ENCODE data around the gene EXO1.
"Not testable (repeated sequence)": the region's sequence is repeated elsewhere in the genome, so short reads cannot be mapped to it uniquely, and the experiment has no call there.

Gene EXO1

DNA sequence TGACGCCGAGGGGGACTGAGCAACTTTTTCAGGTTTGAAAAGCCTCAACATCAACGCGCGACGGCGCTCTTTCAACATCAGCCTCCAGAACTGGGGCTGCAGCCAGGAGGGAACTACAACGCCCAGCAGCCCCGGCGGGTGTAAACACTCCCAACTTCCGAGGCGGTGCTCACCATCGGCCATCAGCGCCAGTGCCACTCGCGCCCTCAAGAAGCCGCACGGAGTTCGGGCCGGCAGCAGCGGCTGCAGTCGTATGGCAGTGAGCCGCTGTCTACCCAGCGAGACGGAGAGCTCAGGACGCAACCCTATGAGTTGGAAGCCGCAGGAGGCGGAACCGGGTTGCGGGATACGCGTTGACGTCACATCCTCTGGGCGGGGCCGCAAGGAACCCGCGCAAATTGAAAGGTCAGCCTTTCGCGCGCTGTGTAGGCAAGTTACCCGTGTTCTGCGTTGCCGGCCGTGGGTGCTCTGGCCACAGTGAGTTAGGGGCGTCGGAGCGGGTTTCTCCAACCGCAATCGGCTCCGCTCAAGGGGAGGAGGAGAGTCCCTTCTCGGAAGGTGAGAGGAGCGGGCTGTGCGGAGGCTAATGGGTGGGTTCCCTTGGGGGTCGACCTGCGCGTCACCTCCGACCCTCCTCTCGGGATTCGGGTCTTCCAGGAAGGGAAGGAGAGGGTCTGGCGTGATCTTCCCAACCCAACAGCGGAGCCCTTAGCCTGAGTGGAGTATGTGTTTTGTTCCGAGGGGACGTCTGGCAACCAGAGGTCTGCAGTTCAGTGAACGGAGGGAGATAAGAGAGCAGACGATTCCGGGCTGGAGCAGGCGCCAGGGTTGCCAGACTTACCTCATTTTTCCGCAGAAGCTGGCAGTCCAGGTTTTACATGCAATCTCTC, at the start of gene EXO1:
Gene EXO1, plus strand, starts transcription at position 409 of the 890 bp plus-strand sequence. CDS start 2,222 bp downstream, outside the sequence.
- peak; percentile 96 for ATAC-seq
- H3K9me3 Mint-ChIP-seq = no peaks in the 10 kb centered on the region

DNA sequence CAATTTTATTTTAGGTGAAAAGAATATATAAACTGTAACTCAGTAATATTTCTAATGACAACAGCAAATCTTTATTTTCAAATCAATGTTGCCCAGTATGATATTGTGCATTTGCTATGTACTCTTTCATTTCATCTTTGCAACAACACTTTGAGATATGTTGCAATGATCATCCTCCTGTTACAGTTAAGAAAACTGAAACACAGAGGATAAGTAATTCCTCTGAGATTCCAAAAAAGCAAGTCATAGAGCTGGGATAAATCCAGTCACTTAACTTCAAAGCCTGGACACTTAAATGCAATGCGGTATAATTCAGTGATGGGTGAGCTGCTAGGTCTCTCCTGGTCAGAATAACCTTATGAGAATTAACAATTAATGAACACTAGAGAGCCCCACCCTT, 48.6 kb upstream of the EXO1 start:
- ATAC-seq (no peak), DNase-seq (no peak)
- Mint-ChIP-seq H3K9me3 (no peaks in the 10 kb centered on the region), H3K27me3 (no peaks in the 10 kb centered on the region), H3K36me3 (ENCODE audit: low read depth) (no peaks in the 10 kb centered on the region), H3K4me1 (no peaks in the 10 kb centered on the region), H3K27ac (no peak overlapping the region), H3K4me3 (no peak overlapping the region)

More for the DNA sequence above, at the start of gene EXO1:
- DNase-seq = peak; percentile 91
- peak within 1 kb of the TSS; percentile 97 for H3K4me3 Mint-ChIP-seq
- no peaks in the 10 kb centered on the region for H3K27me3 Mint-ChIP-seq
- peak within 1 kb of the TSS; percentile 94 for H3K27ac Mint-ChIP-seq
- peaks cover 28% of the 10 kb centered on the region for H3K4me1 Mint-ChIP-seq
- H3K36me3 Mint-ChIP-seq (ENCODE audit: low read depth) = peaks cover 36% of the 10 kb centered on the region

DNA sequence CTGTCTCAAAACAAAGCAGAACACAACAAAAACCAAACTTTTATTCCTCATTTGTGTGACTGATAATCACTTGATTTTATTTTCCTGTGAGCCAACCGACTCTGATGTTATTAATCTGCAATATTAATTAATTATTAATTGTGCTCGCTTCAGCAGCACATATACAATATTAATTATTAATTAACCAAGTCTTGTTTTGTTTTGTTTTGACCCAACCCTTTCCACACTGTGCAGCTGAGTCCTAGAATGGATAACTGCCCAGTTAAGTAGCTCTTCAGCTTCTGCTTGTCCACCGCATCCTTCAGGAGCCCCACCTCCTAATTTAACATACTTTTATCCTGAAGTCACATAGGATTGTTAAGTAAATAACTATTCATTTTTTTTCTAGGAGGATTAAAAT, 47.4 kb upstream of the EXO1 start:
- Mint-ChIP-seq H3K27ac (no peak overlapping the region), H3K36me3 (ENCODE audit: low read depth) (no peaks in the 10 kb centered on the region), H3K4me3 (no peak overlapping the region), H3K4me1 (no peaks in the 10 kb centered on the region), H3K27me3 (no peaks in the 10 kb centered on the region), H3K9me3 (no peaks in the 10 kb centered on the region)
- ATAC-seq (no peak), DNase-seq (no peak)

DNA sequence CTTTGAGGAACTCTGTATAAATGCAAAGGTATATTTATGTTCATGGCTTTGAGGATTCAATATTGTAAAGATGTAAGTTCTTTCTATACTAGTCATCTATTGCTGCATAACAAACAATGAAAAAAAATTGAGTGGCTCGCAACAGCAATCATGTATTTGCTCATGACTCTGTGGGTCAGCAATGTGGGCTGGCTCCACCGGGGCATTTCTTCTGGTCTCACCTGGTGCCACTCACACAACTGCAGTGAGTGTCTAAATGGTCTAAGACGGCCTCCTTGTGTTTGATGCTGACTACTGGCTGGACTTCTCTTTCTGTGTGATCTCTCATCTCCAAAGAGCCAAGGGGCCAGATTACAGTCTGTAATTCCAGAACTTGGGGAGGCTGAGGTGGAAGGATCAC, 45.1 kb upstream of the EXO1 start:
- DNase-seq = no peak
- Mint-ChIP-seq H3K27ac (no peak overlapping the region), H3K4me3 (no peak overlapping the region), H3K4me1 (no peaks in the 10 kb centered on the region), H3K9me3 (no peaks in the 10 kb centered on the region), H3K27me3 (peaks cover 2% of the 10 kb centered on the region), H3K36me3 (ENCODE audit: low read depth) (no peaks in the 10 kb centered on the region)
- no peak for ATAC-seq

DNA sequence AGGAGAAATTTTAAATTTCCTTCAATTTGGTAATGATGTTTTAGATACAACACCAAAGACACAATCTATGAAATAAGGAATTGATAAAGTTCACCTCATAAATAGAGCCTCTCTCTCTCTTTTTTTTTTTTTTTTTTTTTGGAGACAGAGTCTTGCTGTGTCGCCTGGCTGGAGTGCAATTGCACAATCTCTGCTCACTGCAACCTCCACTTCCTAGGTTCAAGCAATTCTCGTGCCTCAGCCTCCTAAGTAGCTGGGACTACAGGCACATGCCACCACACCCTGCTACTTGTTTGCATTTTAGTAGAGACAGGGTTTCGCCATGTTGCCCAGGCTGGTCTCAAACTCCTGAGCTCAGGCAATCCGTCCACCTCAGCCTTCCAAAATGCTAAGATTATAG, 43.3 kb upstream of the EXO1 start:
- not testable (repeated sequence) for H3K4me3 Mint-ChIP-seq; H3K27me3 Mint-ChIP-seq; H3K36me3 Mint-ChIP-seq (ENCODE audit: low read depth); H3K4me1 Mint-ChIP-seq; DNase-seq; H3K9me3 Mint-ChIP-seq; ATAC-seq; H3K27ac Mint-ChIP-seq

DNA sequence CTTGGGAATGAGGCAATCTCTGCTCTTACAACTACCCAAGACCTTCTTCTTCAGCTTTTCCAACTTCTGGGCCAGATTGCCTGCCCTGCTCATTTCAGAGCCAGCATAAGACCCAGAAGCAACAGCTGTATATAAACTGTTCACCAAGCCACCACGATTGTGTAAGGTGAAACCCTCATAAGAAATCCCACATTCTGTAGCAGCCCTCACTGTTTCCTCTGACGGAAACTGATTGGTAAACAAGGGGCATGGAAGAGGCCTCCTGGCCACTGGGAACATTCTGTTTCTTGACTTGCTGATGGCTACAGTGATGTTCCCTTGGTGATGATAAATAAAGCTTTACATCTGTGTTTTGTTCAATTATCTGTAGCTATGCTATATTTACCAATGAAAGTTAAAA, 39.7 kb upstream of the EXO1 start:
- H3K36me3 Mint-ChIP-seq (ENCODE audit: low read depth) = no peaks in the 10 kb centered on the region
- DNase-seq = no peak
- no peak for ATAC-seq

DNA sequence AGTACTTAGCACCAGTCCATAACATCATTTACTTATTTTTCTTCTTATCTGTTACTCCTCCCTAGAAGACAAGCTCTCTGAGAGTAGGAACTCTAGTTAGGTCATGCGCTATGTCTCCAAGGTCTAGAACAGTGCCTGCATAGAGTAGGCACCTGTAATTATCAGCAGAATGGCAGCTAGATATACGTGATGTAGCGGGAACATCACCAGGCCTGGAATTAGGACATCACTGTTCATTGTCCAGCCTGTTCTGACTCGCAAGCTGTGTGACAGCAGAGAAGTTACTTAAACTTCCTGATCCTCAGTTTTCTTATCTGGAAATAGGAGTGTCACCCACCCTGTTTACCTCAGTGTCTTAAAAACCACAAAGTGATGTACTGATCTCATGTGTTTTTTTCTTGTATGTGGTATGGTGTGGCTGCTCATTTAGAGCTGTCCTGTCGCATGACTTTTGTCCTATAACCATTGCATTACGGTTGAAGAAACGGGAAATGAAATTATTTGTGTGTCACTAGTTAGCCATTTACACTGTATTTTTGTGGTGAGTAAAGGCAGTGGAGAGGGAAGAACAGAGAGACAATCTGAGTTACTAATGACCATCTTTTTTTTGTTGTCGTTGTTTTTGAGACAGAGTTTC, 37.1 kb upstream of the EXO1 start:
- Mint-ChIP-seq H3K4me1 (no peaks in the 10 kb centered on the region), H3K9me3 (no peaks in the 10 kb centered on the region), H3K27ac (no peak overlapping the region), H3K27me3 (peaks cover 2% of the 10 kb centered on the region), H3K36me3 (ENCODE audit: low read depth) (no peaks in the 10 kb centered on the region), H3K4me3 (no peak overlapping the region)
- ATAC-seq = no peak
- no peak for DNase-seq

More for the DNA sequence above, 39.7 kb upstream of the EXO1 start:
- no peak overlapping the region for H3K27ac Mint-ChIP-seq
- H3K9me3 Mint-ChIP-seq = no peaks in the 10 kb centered on the region
- no peaks in the 10 kb centered on the region for H3K4me1 Mint-ChIP-seq
- peaks cover 2% of the 10 kb centered on the region for H3K27me3 Mint-ChIP-seq
- no peak overlapping the region for H3K4me3 Mint-ChIP-seq

DNA sequence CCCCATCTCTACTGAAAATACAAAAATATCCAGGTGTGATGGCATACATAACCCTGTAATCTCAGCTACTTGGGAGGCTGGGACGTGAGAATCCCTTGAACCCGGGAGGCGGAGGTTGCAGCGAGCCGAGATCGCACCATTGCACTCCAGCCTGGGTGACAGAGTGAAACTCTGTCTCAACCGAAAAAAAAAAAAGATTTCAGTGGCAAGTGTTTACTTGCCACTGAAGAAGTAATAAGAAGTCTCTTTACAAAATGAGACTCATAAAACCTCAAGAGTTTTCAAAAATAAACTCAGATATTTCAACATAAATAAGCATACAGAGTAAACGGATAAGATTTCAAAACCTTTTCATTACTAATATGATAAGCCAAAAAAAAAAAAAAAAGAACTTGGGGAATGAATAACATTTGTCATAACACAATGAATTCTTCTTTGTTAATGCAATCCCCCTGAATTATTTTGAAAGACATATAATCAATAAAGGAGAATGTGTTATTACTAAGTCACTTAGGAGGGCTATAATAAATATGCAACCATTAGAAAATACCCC, 34.2 kb upstream of the EXO1 start:
- Mint-ChIP-seq H3K27ac (no peak overlapping the region), H3K4me1 (peaks cover 2% of the 10 kb centered on the region), H3K4me3 (no peak overlapping the region), H3K9me3 (no peaks in the 10 kb centered on the region), H3K27me3 (peaks cover 2% of the 10 kb centered on the region), H3K36me3 (ENCODE audit: low read depth) (no peaks in the 10 kb centered on the region)
- ATAC-seq (no peak), DNase-seq (no peak)

DNA sequence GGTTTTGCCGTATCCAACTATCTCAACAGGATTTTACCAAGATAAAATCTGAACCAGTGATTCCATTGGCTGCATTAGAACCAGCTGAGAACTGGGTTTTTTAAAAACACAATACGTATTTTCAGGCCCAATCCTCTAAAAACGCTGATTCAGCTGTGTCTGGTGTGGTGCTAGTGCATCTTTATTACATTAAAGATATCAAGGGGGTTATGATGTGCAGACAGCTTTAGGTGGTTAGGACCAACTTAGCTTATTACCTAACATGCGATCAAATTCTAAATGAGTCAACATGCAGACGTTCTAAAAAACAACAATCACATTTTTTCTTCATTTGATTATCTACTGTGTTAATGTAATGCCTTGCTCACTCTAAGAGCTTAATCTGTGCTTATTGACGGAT, 32.0 kb upstream of the EXO1 start:
- Mint-ChIP-seq H3K4me3 (no peak overlapping the region), H3K27ac (no peak overlapping the region), H3K27me3 (peaks cover 2% of the 10 kb centered on the region), H3K36me3 (ENCODE audit: low read depth) (no peaks in the 10 kb centered on the region), H3K9me3 (no peaks in the 10 kb centered on the region), H3K4me1 (peaks cover 2% of the 10 kb centered on the region)
- no peak for DNase-seq
- ATAC-seq = no peak

DNA sequence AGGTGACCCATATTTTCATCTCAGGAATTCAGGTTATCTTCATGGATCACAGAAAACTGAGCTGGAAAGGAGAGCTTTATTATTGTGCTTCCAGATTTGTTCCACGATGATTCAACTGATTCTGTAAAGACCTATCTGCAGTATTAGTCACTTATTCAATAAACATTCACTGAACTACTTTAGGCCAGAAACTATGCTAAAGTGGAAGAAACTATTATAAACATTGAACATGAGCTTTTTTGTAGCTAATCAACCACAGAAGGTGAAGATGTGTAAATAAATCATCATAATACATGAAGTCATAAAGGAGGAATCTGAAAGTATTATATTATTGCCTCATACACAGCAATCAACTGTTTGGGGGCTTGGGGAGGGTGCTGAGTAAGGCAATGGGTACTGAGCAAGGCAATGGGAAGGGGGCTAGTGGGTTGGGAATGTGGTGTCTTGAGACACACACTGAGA, 30.6 kb upstream of the EXO1 start:
- ATAC-seq (no peak), DNase-seq (no peak)
- Mint-ChIP-seq H3K27me3 (peaks cover 2% of the 10 kb centered on the region), H3K27ac (no peak overlapping the region), H3K9me3 (no peaks in the 10 kb centered on the region), H3K36me3 (ENCODE audit: low read depth) (no peaks in the 10 kb centered on the region), H3K4me3 (no peak overlapping the region), H3K4me1 (peaks cover 2% of the 10 kb centered on the region)

DNA sequence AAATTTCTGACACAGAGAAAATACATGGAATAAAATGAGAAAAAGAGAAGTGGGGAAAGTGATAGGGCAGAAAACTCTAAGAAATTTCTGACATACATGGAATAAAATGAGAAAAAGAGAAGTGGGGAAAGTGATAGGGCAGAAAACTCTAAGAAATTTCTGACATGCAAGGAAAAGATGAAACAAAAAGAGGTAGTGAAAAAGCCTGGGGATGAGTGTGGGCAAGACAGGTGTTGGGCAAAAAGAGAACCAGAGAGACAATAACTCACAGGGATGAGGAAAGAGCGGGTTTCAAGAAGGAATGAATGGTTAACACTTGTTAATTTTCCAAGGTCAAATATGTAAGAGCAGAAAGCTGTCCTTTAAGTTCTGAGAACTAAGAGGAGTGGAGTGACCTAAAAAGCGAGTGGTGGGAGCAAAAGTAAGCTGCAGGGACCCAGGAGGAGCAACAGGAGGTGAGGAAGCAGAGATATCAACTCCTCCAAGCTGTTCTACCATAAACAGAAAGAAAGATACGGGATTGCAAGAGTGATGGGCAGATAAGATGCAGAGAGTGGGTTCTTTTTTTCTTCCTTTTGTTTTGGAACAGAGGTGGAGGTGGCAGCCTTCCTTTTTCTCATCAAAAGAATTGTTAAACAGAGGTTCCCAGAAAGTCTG, 29.9 kb upstream of the EXO1 start:
- no peak for ATAC-seq
- Mint-ChIP-seq H3K27ac (no peak overlapping the region), H3K9me3 (no peaks in the 10 kb centered on the region), H3K36me3 (ENCODE audit: low read depth) (no peaks in the 10 kb centered on the region), H3K4me1 (peaks cover 2% of the 10 kb centered on the region), H3K27me3 (peaks cover 2% of the 10 kb centered on the region), H3K4me3 (no peak overlapping the region)
- DNase-seq = no peak

DNA sequence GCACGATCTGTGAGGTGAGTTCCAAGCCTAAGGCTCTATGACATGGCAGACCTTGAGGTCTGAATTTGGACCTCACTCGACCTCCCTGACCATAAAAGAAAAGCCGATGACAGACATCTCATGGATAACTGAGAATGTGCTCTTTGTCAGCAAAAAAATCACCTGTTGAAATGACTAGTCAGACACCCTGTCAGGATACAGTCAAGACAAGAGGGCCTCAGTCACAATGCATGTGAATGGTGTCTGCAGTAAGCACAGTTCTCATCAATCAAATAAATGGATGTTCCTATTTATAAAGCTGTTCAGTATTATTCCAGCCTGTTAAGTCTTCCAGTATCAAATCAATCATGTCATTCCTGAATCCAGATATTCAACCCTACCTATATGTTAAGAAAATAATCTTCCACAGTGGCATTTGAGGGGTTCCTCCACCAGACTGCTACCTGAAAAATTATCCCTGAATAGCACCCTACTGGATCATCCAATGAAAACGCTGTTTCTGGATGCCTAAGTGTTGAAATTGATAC, 28.6 kb upstream of the EXO1 start:
- Mint-ChIP-seq H3K9me3 (no peaks in the 10 kb centered on the region), H3K27ac (no peak overlapping the region), H3K4me1 (peaks cover 2% of the 10 kb centered on the region), H3K4me3 (no peak overlapping the region), H3K27me3 (peaks cover 2% of the 10 kb centered on the region), H3K36me3 (ENCODE audit: low read depth) (no peaks in the 10 kb centered on the region)
- DNase-seq = no peak
- no peak for ATAC-seq

DNA sequence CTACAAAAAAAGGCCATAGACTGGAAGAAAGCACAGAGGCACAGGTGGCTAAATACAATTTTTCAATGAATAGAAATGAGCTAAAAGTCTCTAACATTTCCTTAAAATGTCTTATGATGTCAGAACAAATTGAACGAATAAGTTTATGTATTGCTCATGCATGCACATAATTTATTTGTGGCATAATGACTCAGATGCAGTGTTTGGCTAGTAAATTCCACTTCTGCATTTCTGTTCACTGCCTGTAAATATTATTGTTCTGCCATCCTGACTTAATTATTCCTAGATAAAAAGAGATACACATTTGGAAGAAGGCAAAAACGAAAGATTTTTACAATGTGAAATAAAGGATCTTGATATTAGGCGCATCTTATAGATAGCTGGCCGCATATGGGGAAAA, 26.6 kb upstream of the EXO1 start:
- Mint-ChIP-seq H3K4me1 (peaks cover 2% of the 10 kb centered on the region), H3K36me3 (ENCODE audit: low read depth) (no peaks in the 10 kb centered on the region), H3K27ac (no peak overlapping the region), H3K9me3 (no peaks in the 10 kb centered on the region), H3K4me3 (no peak overlapping the region), H3K27me3 (no peaks in the 10 kb centered on the region)
- no peak for DNase-seq
- ATAC-seq = no peak

DNA sequence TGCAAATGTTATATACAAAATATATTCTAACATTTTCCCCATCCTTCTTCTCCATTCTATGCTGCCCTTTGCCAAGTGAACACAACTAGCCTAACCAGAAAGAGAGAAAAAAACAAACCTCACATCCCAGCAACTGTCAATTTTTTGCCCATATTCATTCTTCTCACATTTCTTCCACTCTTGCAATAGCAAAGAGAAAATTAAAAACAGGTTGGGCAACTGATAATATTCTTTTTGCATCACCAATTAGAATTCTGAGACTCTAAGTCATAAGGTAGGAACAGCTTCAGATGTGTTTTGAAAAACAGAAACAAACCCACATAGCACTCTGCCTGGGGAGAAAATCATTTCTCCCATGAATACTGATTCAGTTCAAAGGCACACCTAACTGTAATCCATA, 25.2 kb upstream of the EXO1 start:
- DNase-seq = no peak
- peaks cover 2% of the 10 kb centered on the region for H3K4me1 Mint-ChIP-seq
- no peaks in the 10 kb centered on the region for H3K9me3 Mint-ChIP-seq
- H3K36me3 Mint-ChIP-seq (ENCODE audit: low read depth) = no peaks in the 10 kb centered on the region
- ATAC-seq = no peak
- H3K27ac Mint-ChIP-seq = no peak overlapping the region
- no peaks in the 10 kb centered on the region for H3K27me3 Mint-ChIP-seq
- H3K4me3 Mint-ChIP-seq = no peak overlapping the region

Measured in activated naive CD8-positive, alpha-beta T cell treated with anti-CD3 and anti-CD28 coated beads, Interleukin-2, amount 50 U/mL, for 24 hours (primary cell).